Lung (tissue), 12 donors: ENCODE measurements around the gene CTCF. TPM values are rescaled to one million over a fixed set of nuclear protein-coding genes. Genes with fewer than 3 reads are reported as not detected.

ENCODE experiments used
- ATAC-seq: fragments of 200-7000 bp; cut with Tn5 transposase; one replicate; pipeline ENCODE4 v1.9.1; 2020; ENCODE audit warnings: moderate number of reproducible peaks; ENCODE audit not compliant: insufficient read depth, low FRiP score
- DNase-seq, 3 donors: peaks; one replicate each; pipeline ENCODE4 v3.0.0-alpha.2; 2013 to 2017
- H3K27ac ChIP-seq, 2 donors: one replicate each; pipeline ENCODE4 v1.5.1; 2013; ENCODE audit warnings: mild to moderate bottlenecking in 2 of 2, moderate library complexity in 2 of 2, control low read depth in 1 of 2, inconsistent platforms in 1 of 2, low read depth in 1 of 2, low read length in 1 of 2
- H3K27me3 ChIP-seq, 3 donors: one replicate each; pipeline ENCODE4 v1.5.1; 2013; ENCODE audit warnings: low read length in 2 of 3; ENCODE audit not compliant: control insufficient read depth in 3 of 3, insufficient read depth in 3 of 3
- H3K36me3 ChIP-seq, 4 donors: one replicate each; pipeline ENCODE4 v1.5.1; 2013; ENCODE audit warnings: low read length in 4 of 4, mild to moderate bottlenecking in 1 of 4, moderate library complexity in 1 of 4; ENCODE audit not compliant: control insufficient read depth in 4 of 4, insufficient read depth in 4 of 4
- H3K4me1 ChIP-seq, 5 donors: one replicate each; pipeline ENCODE4 v1.5.1; 2013; ENCODE audit warnings: low read length in 5 of 5, mild to moderate bottlenecking in 2 of 5, moderate library complexity in 1 of 5; ENCODE audit not compliant: control insufficient read depth in 5 of 5, insufficient read depth in 5 of 5
- H3K4me3 ChIP-seq: one replicate; pipeline ENCODE4 v1.5.1; 2013; ENCODE audit warnings: mild to moderate bottlenecking, control low read depth, moderate library complexity
- H3K9ac ChIP-seq, 2 donors: one replicate each; pipeline ENCODE4 v1.5.1; 2013; ENCODE audit warnings: low read length in 2 of 2, control low read depth in 1 of 2; ENCODE audit not compliant: insufficient read depth in 1 of 2
- H3K9me3 ChIP-seq, 4 donors: one replicate each; pipeline ENCODE4 v1.5.1; 2013; ENCODE audit warnings: low read length in 3 of 4, mild to moderate bottlenecking in 1 of 4, moderate library complexity in 1 of 4; ENCODE audit not compliant: control insufficient read depth in 4 of 4, insufficient read depth in 3 of 4
- WGBS, 2 donors: extraction: QIAGEN DNeasy Blood & Tissue Kit; methylation state at CpG; one replicate each; pipeline ENCODE4 v1.1.7; 2013; 5-methylcytosine and 5-hydroxymethylcytosine counted together
- polyA plus RNA-seq, 2 donors: library from polyadenylated mRNA; stranded (reverse); fragments of 200-250 nt; gene quantifications; one replicate each; pipeline ENCODE4 v1.2.1, GENCODE V29; 2013
- total RNA-seq, 2 donors: library from RNA; depleted of rRNA in 1 of 2; stranded (reverse); fragments of >200 nt in 1 of 2; gene quantifications; one replicate each; pipeline ENCODE4 v1.2.1, GENCODE V29; 2014 to 2021
- TF ChIP-seq, protein P1 (sequence below): IDR thresholded peaks from 2 replicates; pipeline ENCODE4 v1.5.1; 2012; ENCODE audit warnings: mild to moderate bottlenecking; ENCODE audit errors: control extremely low read depth, extremely low read depth
- donor health status: control.
- donor health status: control.
- donor health status: Bipolar disorder and iron deficiency.
- donor health status: healthy.
- donor health status: DM: yes; HTN: yes; CAD: no.

CTCF gene
- total and polyA plus RNA-seq, 4 donors = 16.7 to 54.2 (median 23.3) TPM

DNA sequence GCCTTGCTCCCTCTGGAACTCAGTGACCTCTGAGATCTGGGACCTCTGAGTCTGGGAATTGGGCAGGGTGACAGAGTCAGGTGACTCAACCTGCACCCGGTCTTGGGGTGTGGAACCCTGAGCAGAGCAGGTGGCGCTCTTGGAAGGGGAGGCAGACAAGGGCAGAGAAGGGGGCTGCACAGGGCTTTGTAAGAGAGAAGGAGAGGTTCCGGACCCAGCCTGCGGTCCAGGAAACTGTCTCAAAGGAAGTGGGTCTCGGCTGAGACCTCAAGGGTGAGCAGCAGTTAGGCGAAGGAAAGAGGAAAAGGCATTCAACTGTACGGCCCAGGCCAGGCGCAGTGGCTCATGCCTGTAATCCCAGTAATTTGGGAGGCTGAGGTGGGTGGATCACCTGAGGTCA, 43.6 kb upstream of the CTCF start:
- no peaks in the 10 kb centered on the region for H3K9me3 ChIP-seq
- peaks cover 0 to 6% (median 0%) of the 10 kb centered on the region in 5 donors for H3K4me1 ChIP-seq
- no peaks in the 10 kb centered on the region for H3K27me3 ChIP-seq
- 34 to 69% methylated on average over 8 of the region's 8 CpGs for WGBS, 2 donors
- no peaks in the 10 kb centered on the region for H3K36me3 ChIP-seq
- DNase-seq (no peak), ATAC-seq (no peak)
- TF ChIP-seq, protein P1, sequence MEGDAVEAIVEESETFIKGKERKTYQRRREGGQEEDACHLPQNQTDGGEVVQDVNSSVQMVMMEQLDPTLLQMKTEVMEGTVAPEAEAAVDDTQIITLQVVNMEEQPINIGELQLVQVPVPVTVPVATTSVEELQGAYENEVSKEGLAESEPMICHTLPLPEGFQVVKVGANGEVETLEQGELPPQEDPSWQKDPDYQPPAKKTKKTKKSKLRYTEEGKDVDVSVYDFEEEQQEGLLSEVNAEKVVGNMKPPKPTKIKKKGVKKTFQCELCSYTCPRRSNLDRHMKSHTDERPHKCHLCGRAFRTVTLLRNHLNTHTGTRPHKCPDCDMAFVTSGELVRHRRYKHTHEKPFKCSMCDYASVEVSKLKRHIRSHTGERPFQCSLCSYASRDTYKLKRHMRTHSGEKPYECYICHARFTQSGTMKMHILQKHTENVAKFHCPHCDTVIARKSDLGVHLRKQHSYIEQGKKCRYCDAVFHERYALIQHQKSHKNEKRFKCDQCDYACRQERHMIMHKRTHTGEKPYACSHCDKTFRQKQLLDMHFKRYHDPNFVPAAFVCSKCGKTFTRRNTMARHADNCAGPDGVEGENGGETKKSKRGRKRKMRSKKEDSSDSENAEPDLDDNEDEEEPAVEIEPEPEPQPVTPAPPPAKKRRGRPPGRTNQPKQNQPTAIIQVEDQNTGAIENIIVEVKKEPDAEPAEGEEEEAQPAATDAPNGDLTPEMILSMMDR = no peak
- H3K27ac ChIP-seq = no peak overlapping the region
- H3K4me3 ChIP-seq = no peak overlapping the region
- no peak overlapping the region for H3K9ac ChIP-seq

DNA sequence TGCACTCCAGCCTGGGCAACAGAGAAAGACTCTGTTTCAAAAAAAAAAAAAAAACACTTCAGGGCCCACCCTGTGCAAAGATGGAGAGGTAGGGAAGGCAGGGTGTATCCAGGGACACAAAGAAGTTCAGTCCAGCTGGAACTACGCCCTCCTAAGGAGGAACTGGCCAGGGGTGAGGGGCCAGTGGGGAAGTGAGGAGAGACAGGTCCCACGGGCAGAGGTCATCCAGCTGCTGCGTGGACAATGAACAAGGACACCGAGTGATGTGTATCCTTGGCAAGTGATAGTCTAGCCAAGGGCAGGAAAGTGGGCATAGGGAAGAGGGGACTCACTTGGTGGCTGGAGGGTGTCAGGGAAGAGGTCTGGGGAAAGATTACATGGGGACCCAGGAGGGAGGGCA, 43.1 kb upstream of the CTCF start:
- H3K9me3 ChIP-seq = no peaks in the 10 kb centered on the region
- H3K27ac ChIP-seq = no peak overlapping the region
- H3K4me3 ChIP-seq = no peak overlapping the region
- TF ChIP-seq, protein P1 = no peak
- H3K36me3 ChIP-seq = no peaks in the 10 kb centered on the region
- DNase-seq (no peak), ATAC-seq (no peak)
- WGBS, 2 donors = 57 to 63% methylated on average over 4 of the region's 4 CpGs
- no peak overlapping the region for H3K9ac ChIP-seq
- no peaks in the 10 kb centered on the region for H3K27me3 ChIP-seq
- H3K4me1 ChIP-seq = peaks cover 0 to 6% (median 0%) of the 10 kb centered on the region in 5 donors

DNA sequence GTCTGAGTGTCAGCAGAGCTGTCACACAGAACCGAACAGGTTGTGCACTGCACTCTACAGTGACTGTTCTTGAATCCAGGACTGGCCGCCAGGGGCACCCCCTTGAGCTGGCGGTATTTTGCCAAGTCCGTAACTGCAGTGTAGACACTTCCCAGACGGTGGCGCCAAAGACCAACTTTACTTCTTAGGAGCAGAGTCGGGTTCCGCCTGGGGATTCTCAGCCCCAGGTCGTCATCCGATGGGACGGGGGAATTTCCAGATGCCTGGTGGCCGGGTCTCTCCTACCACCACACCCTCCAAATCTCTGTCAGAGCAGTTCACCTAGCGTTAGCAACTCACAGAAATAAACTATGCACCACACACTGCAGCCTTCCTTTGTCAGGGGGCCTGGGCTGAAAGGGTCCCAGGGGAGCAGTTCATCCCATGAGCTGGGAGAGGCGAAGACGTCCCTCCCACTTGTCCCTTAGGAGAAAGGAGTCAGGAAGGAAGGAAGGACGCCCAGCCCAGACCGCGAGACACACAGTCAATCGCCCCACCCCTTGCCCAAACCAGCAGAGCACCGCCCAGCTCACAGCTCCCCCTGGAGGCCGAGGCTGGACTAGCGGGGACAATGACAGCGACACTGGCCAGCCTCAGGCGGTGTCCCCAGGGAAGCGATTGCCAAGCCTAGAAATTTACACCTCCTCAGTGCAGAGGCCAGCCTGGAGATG, 41.1 kb upstream of the CTCF start:
- 0% methylated on average over 25 of the region's 25 CpGs for WGBS, 2 donors
- no peaks in the 10 kb centered on the region for H3K36me3 ChIP-seq

More for the DNA sequence above, 41.1 kb upstream of the CTCF start:
- H3K4me3 ChIP-seq = no peak overlapping the region
- peak overlapping the region; percentile 78 to 95 for H3K27ac ChIP-seq
- ATAC-seq = peak; percentile 96
- TF ChIP-seq, protein P1 = peak; percentile 100
- H3K27me3 ChIP-seq = no peaks in the 10 kb centered on the region
- H3K9me3 ChIP-seq = no peaks in the 10 kb centered on the region
- H3K4me1 ChIP-seq = peaks cover 0 to 6% (median 0%) of the 10 kb centered on the region in 5 donors
- peak overlapping the region in 1 of 2 donors; percentile 30 for H3K9ac ChIP-seq
- DNase-seq = peak; percentile 97 to 98 (median 97)
